ENCODE results near the gene SRSF6. TPM values are rescaled to one million over a fixed set of nuclear protein-coding genes. Genes with fewer than 3 reads are reported as not detected.

SRSF6 gene
- total RNA-seq, 4 donors from 2014 or later, result 18.8 to 29.8 (median 21.0) TPM

DNA sequence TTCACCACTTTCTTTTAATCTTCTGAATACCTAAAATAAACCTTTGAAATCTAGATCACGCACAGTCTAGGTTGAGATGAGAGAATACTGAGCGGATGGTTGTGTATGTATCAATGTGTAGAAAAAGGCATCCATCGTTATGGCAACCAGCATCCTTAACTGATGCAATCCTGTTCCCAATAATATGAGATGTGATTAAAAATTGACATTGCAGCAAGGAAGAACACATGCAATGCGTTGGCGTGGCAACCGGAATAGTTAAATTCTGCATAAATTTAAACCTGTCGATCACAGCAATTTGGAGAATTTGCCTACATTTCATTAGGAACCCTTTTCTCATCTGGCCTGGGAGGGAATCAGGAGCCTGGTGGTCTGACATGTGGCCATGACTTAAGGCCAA lies 48.5 kb downstream of the SRSF6 start:
- no peak overlapping the region for H3K27ac ChIP-seq
- H3K4me3 ChIP-seq, result no peak overlapping the region
- TF ChIP-seq, protein P1, sequence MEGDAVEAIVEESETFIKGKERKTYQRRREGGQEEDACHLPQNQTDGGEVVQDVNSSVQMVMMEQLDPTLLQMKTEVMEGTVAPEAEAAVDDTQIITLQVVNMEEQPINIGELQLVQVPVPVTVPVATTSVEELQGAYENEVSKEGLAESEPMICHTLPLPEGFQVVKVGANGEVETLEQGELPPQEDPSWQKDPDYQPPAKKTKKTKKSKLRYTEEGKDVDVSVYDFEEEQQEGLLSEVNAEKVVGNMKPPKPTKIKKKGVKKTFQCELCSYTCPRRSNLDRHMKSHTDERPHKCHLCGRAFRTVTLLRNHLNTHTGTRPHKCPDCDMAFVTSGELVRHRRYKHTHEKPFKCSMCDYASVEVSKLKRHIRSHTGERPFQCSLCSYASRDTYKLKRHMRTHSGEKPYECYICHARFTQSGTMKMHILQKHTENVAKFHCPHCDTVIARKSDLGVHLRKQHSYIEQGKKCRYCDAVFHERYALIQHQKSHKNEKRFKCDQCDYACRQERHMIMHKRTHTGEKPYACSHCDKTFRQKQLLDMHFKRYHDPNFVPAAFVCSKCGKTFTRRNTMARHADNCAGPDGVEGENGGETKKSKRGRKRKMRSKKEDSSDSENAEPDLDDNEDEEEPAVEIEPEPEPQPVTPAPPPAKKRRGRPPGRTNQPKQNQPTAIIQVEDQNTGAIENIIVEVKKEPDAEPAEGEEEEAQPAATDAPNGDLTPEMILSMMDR (IDR thresholded peaks at IDR 0.05 in 4 of 5, conservative IDR thresholded peaks at IDR 0.05 in 1 of 5), result no peak
- TF ChIP-seq POLR2A (IDR thresholded peaks at IDR 0.05), result no peak
- intact Hi-C loops (cut with DNase I; ENCODE audit: low total_unique reads) (no loop called here), in situ Hi-C loops (cut with MboI; ENCODE audit: low sequenced_read_pairs in 4 of 4) (no loop called here)
- ATAC-seq (no peak), DNase-seq (no peak)
- no peaks in the 10 kb centered on the region for H3K36me3 ChIP-seq
- H3K9me3 ChIP-seq, result no peaks in the 10 kb centered on the region
- H3K4me1 ChIP-seq, result no peaks in the 10 kb centered on the region
- peaks cover 9 to 17% (median 15%) of the 10 kb centered on the region in 3 donors for H3K27me3 ChIP-seq

GRCh38 chr20:43507150-43508080 lies 49.7 kb downstream of the SRSF6 start, which contains the start of gene L3MBTL1:
Gene L3MBTL1 (plus strand): TSS chr20:43507697. CDS start chr20:43513504, 5,807 bp downstream.
- no peaks in the 10 kb centered on the region for H3K9me3 ChIP-seq
- TF ChIP-seq, protein P1 (IDR thresholded peaks at IDR 0.05 in 4 of 5, conservative IDR thresholded peaks at IDR 0.05 in 1 of 5), result no peak
- no peak for TF ChIP-seq POLR2A (IDR thresholded peaks at IDR 0.05)
- intact Hi-C loops (cut with DNase I; ENCODE audit: low total_unique reads), result no loop called here
- H3K4me1 ChIP-seq, result no peaks in the 10 kb centered on the region
- no peak for ATAC-seq
- H3K4me3 ChIP-seq, result peak within 1 kb of the TSS; percentile 49 to 59 (median 56)
- in situ Hi-C loops (cut with MboI; ENCODE audit: low sequenced_read_pairs in 4 of 4), result no loop called here
- H3K27ac ChIP-seq, result no peak within 1 kb of the TSS
- H3K36me3 ChIP-seq, result no peaks in the 10 kb centered on the region
- DNase-seq, result no peak
- H3K27me3 ChIP-seq, result peaks cover 9 to 17% (median 15%) of the 10 kb centered on the region in 3 donors

GRCh38 chr20:43508106-43508505 lies 50.4 kb downstream of the SRSF6 start:
- Histone ChIP-seq H3K36me3 (no peaks in the 10 kb centered on the region), H3K9me3 (no peaks in the 10 kb centered on the region), H3K4me1 (peaks cover 3 to 4% of the 10 kb centered on the region in 2 donors), H3K27me3 (peaks cover 9 to 17% (median 15%) of the 10 kb centered on the region in 3 donors), H3K4me3 (peak overlapping the region; percentile 49 to 59 (median 56)), H3K27ac (no peak overlapping the region)
- TF ChIP-seq POLR2A (IDR thresholded peaks at IDR 0.05), result no peak
- TF ChIP-seq, protein P1 (IDR thresholded peaks at IDR 0.05 in 4 of 5, conservative IDR thresholded peaks at IDR 0.05 in 1 of 5), result no peak
- intact Hi-C loops (cut with DNase I; ENCODE audit: low total_unique reads), result no loop called here
- in situ Hi-C loops (cut with MboI; ENCODE audit: low sequenced_read_pairs in 4 of 4), result no loop called here
- no peak for ATAC-seq
- no peak for DNase-seq

DNA sequence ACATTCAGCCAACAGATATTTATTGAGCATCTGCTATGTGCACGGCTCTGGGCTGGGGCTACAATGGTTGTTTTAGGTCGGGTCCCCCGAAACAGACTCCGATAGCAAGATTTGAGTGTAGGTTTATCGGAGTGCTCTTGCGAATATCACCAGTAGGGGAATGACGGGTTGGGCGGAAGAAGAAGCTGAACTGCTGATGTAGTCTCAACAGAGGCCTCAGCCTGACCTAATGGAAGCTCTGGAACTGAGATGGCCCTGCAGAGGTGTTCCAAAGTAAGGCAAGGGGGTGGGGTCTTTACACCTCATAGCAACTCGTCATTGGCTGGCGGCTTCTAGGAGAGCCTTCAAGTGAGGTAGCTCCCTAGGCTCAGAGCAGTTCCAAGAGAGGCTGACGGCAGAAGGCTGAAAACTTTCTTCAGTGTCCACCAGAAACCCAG lies 50.9 kb downstream of the SRSF6 start:
- Histone ChIP-seq H3K9me3 (no peaks in the 10 kb centered on the region), H3K27ac (no peak overlapping the region), H3K27me3 (peaks cover 9 to 17% (median 15%) of the 10 kb centered on the region in 3 donors), H3K36me3 (no peaks in the 10 kb centered on the region), H3K4me3 (no peak overlapping the region), H3K4me1 (peaks cover 6 to 8% of the 10 kb centered on the region in 2 donors)
- in situ Hi-C loops (cut with MboI; ENCODE audit: low sequenced_read_pairs in 4 of 4), result no loop called here
- DNase-seq (no peak), ATAC-seq (no peak)
- intact Hi-C loops (cut with DNase I; ENCODE audit: low total_unique reads), result no loop called here
- TF ChIP-seq, protein P1 (IDR thresholded peaks at IDR 0.05 in 4 of 5, conservative IDR thresholded peaks at IDR 0.05 in 1 of 5), result no peak
- no peak for TF ChIP-seq POLR2A (IDR thresholded peaks at IDR 0.05)
